GM21381 (cell line): ENCODE results near the gene CYP26B1.

Source experiments
- ATAC-seq: cut with Tn5 transposase; IDR thresholded peaks from one replicate; pipeline ENCODE4 v1.9.1; 2021; ENCODE audit warnings: mild to moderate bottlenecking, moderate library complexity; ENCODE audit not compliant: unreplicated experiment

The CYP26B1 gene

GRCh38 chr2:72142570-72143440 lies 4.9 kb downstream of the CYP26B1 start:
- ATAC-seq, result no peak

GRCh38 chr2:72141881-72142451 lies 5.7 kb downstream of the CYP26B1 start:
- ATAC-seq, result no peak

- no peak for ATAC-seq
Observed at GRCh38 chr2:72141032-72141645, 6.5 kb downstream of the CYP26B1 start.

GRCh38 chr2:72140621-72140960 lies 7.1 kb downstream of the CYP26B1 start:
- ATAC-seq, result no peak

- no peak for ATAC-seq
Observed at GRCh38 chr2:72139874-72140620, 7.6 kb downstream of the CYP26B1 start.

- no peak for ATAC-seq
Observed at GRCh38 chr2:72139471-72139873, 8.2 kb downstream of the CYP26B1 start.

GRCh38 chr2:72138921-72139381 lies 8.7 kb downstream of the CYP26B1 start:
- ATAC-seq, result no peak

GRCh38 chr2:72138011-72138881 lies 9.4 kb downstream of the CYP26B1 start:
- no peak for ATAC-seq

GRCh38 chr2:72137498-72138010 lies 10.1 kb downstream of the CYP26B1 start:
- peak; percentile 85 for ATAC-seq

- no peak for ATAC-seq
Observed at GRCh38 chr2:72136933-72137497, 10.6 kb downstream of the CYP26B1 start.

GRCh38 chr2:72136331-72136730 lies 11.3 kb downstream of the CYP26B1 start:
- ATAC-seq, result no peak

- no peak for ATAC-seq
Observed at GRCh38 chr2:72135921-72136320, 11.7 kb downstream of the CYP26B1 start.

- ATAC-seq, result no peak
Observed at GRCh38 chr2:72134997-72135800, 12.5 kb downstream of the CYP26B1 start.

GRCh38 chr2:72134408-72134996 lies 13.2 kb downstream of the CYP26B1 start:
- no peak for ATAC-seq

GRCh38 chr2:72133721-72134407 lies 13.8 kb downstream of the CYP26B1 start:
- no peak for ATAC-seq

GRCh38 chr2:72132981-72133720 lies 14.5 kb downstream of the CYP26B1 start:
- ATAC-seq, result no peak
